GM10266 (cell line): Measurements from ENCODE around the gene TMEM135.

Source experiments
- DNase-seq: peaks from one replicate; pipeline ENCODE4 v3.0.0; 2012; ENCODE audit errors: extremely low spot score
- CTCF ChIP-seq: IDR thresholded peaks from 2 replicates; pipeline ENCODE4 v1.5.1; 2012; ENCODE audit warnings: mild to moderate bottlenecking, low read depth; ENCODE audit not compliant: control insufficient read depth, insufficient read depth; ENCODE audit errors: missing control alignments

The TMEM135 gene

GRCh38 chr11:87353771-87354345, 316.1 kb downstream of the TMEM135 start:
- TF ChIP-seq CTCF, result no peak
- DNase-seq, result no peak

- DNase-seq, result no peak
- TF ChIP-seq CTCF, result no peak
Observed at GRCh38 chr11:87355596-87355995, 317.9 kb downstream of the TMEM135 start.

- DNase-seq, result no peak
- no peak for TF ChIP-seq CTCF
Observed at GRCh38 chr11:87356428-87356827, 318.7 kb downstream of the TMEM135 start.

GRCh38 chr11:87358461-87358860, 320.7 kb downstream of the TMEM135 start:
- TF ChIP-seq CTCF, result no peak
- no peak for DNase-seq

- TF ChIP-seq CTCF, result no peak
- DNase-seq, result no peak
Observed at GRCh38 chr11:87359401-87359800, 321.7 kb downstream of the TMEM135 start.

GRCh38 chr11:87361891-87362290, 324.2 kb downstream of the TMEM135 start:
- no peak for DNase-seq
- no peak for TF ChIP-seq CTCF

- no peak for DNase-seq
- TF ChIP-seq CTCF, result no peak
Observed at GRCh38 chr11:87366346-87366745, 328.6 kb downstream of the TMEM135 start.
